GM11168 (cell line): Measurements from ENCODE around the gene CDK5RAP1.

Source experiments
- in situ Hi-C: fragments of 300-500 bp; cut with MboI; formaldehyde crosslinking; loops from one replicate; pipeline ENCODE4 v1.12.0; 2022; ENCODE audit warnings: low sequenced_read_pairs; ENCODE audit not compliant: unreplicated experiment

Gene CDK5RAP1

DNA sequence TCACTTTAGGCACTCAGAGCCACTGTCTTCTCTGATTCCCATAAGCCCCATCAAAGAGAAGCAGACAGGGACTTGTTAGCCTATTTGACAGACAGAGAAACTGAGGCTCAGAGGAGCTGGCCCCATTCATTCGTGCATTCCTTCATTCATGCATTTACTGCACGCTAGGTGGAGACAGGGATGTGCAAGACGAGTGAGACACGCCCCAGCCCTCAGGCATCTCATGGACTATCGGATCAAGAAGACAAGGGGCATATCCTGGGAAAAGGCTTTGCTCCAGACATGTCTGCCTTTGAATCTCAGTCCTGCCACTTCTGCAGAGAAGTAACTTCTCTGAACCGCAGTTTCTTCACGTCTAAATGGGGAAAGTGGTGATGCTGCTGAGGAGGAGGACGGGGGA lies 64.2 kb downstream of the CDK5RAP1 start:
- in situ Hi-C loops: no loop called here

DNA sequence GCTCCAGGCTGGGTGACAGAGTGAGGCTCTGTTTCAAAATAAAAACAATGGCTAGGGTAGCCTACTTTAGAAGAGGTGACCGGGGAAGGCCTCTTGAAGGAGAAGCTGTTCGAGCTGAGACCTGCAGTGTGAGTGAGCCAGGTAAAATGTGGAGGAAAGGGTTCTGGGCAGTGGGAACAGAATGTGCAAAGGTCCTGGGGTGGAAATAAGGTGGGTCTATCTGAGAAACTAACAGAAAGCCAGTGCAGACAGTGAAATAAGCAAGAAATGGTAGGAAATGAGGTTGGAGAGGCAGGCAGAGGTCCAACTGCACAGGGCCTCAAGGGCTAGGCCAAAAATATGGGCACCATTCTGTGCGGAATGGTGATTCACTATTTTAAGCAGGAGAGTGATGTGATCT lies 64.9 kb downstream of the CDK5RAP1 start:
- in situ Hi-C loops: no loop called here

- in situ Hi-C loops: no loop called here
These were observed 67.2 kb downstream of the CDK5RAP1 start for GRCh38 chr20:33334111-33334510.

- in situ Hi-C loops: no loop called here
These were observed 67.7 kb downstream of the CDK5RAP1 start for GRCh38 chr20:33333616-33334015.

DNA sequence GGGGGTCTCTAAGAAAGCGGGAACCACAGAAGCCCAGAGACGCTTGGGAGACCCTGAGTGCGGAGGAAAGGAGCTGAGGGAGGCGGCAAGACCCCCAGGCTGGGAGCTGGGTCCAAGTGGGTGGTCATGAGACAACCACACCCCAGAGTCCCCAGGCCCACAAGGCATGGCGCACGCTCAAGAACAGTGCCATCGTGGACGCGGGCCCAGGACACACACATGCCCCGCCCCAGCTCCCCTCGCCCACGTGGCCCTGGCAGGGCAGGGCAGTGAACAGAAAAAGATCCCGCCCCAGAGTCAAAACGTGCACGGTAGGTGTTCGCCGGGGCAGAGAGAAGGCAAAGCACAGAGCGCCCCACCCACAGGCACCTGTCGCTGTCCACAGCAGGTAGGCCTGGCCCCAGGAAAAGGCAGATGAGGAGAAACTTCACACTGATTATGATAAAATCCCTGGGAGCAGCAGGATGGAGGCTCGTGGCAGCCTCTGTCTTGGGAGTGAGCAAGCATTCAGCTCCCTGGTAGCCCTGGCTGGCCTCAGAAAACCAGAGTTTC lies 68.3 kb downstream of the CDK5RAP1 start:
- in situ Hi-C loops: no loop called here

- in situ Hi-C loops: no loop called here
These were observed 72.9 kb downstream of the CDK5RAP1 start for GRCh38 chr20:33328157-33329137.

DNA sequence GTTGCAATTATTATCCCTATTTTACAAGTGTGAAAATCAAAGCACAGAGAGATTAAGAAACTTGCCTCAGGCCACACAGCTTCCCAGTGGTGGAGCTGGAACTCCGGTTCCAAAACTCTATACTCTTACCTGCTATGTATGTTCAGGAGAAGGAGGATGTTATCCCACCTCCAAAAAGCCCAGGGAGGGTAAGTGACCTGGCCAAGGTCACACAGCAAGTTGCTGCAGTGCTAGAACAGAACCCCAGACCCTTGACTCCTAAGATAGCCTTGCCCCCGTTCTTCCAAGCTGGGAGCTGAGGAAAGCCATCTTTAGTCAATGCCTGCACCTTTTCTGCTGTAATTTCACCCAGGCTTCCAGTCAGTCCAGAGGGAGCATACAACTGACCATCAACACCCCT lies 76.0 kb downstream of the CDK5RAP1 start:
- in situ Hi-C loops: no loop called here

GRCh38 chr20:33323236-33323635 lies 78.1 kb downstream of the CDK5RAP1 start:
- in situ Hi-C loops: no loop called here

DNA sequence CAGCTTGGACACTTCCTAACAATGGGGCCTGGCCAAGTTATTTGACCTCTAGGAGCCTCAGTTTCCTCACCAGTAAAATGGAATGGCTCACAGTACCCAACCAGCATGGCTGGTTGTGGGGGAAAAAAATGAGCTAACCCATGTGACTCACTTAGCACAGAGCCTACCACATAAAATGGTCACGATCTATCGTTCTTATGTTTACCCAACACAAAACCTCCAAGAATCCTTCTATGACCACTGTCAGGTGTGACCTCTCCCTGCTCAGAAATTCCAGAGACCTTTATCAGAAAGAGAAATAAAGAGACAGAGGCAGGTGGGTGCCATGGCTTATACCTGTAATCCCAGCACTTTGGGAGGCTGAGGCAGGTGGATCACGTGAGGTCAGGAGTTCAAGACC lies 78.9 kb downstream of the CDK5RAP1 start:
- in situ Hi-C loops: no loop called here

GRCh38 chr20:33320006-33320405 lies 81.3 kb downstream of the CDK5RAP1 start:
- in situ Hi-C loops: no loop called here

DNA sequence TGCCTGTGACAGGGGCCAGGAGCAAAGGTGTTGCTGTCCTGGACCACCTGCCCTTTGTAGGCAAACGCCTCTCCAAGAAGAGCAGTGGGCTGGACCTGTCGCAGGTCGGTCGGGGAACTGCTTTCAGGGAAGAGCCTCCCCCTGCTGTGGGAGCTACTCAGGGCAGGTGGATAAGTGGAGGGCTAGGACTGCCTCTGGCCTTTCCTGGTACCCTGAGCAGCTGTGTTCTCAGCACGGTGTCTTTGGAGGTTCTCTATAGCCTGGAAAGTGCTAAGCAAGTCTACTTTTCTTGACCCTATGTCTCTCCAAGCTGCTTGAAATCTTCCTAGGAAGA lies 83.3 kb downstream of the CDK5RAP1 start:
- in situ Hi-C loops: no loop called here

GRCh38 chr20:33317424-33318095 lies 83.8 kb downstream of the CDK5RAP1 start:
- in situ Hi-C loops: no loop called here

- in situ Hi-C loops: no loop called here
These were observed 84.4 kb downstream of the CDK5RAP1 start for GRCh38 chr20:33316958-33317357.

DNA sequence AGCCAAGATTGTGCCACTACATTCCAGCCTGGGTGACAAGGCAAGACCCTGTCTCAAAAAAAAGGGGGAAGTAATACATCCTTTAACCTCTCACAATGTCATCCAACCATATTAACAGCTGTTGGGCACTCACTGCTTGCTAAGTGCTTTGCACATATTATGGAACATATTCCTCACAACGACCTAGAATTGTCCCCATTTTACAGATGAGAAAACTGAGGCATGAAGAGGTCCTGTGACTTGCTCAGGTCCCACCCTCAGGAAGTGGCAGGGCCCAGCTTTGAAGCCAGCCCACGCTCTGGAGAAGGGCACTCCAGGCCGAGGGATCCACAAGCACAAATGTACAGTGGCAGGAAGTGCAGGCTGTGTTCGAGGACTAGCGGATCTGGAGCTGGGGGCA lies 85.0 kb downstream of the CDK5RAP1 start:
- in situ Hi-C loops: no loop called here

DNA sequence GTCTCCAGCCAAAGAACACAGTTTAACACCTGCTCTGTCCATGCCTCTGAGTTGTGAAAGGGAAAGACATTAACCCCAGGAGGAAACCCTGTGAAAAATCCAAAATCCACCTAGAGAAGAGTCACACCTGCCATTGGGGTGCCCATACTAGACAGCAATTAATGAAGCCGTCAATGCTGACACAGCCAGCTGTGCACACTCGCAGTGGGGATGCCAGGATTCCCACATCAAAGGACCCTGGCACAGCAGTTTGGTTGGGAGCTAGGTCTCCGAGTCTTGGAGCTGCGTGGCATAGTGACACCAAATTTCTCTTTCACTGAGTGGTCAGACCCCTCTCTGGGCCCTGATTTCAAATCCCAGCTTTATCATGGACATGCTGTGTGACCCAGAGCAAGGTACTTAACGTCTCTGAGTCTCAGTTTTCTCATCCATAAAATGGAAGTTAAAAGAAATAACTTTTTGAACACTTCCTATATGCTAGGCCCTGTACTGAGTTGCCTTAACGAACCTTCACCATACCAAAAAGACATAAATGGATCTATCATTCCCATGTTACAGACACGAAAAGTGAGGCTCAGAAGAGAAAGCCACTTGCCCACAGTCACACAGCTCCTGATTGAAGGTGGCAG lies 87.5 kb downstream of the CDK5RAP1 start:
- in situ Hi-C loops: no loop called here

DNA sequence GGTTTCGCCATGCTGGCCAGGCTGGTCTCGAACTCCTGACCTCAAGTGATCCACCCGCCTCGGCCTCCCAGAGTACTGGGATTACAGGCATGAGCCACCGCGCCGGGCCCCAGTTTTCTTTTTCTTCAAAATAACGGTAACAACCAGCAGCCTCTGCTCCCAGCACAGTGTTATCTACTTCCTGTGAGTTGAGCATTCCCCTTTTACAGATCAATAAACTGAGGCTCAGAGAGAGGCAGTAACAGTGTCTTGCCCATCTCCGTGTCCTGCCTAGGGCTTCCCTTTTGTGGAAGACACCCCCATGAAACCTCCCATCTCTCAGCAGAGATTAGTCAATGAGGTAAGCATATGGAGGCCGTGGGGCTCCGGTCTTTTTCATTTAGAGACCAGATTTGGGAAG lies 88.7 kb downstream of the CDK5RAP1 start:
- in situ Hi-C loops: no loop called here

- in situ Hi-C loops: no loop called here
These were observed 89.3 kb downstream of the CDK5RAP1 start for GRCh38 chr20:33311996-33312395.

GRCh38 chr20:33311011-33311410 lies 90.3 kb downstream of the CDK5RAP1 start:
- in situ Hi-C loops: no loop called here

GRCh38 chr20:33310327-33310899 lies 90.9 kb downstream of the CDK5RAP1 start:
- in situ Hi-C loops: no loop called here

GRCh38 chr20:33309631-33310030 lies 91.7 kb downstream of the CDK5RAP1 start:
- in situ Hi-C loops: no loop called here
